Suppressor macrophage treated with lipopolysaccharide for 1 hour (primary cell): ENCODE results near the gene AQP12A.

Source experiments
- DNase-seq, 3 donors: peaks; one replicate each; pipeline ENCODE4 v3.0.0-alpha.2; 2020 to 2022

AQP12A gene

DNA sequence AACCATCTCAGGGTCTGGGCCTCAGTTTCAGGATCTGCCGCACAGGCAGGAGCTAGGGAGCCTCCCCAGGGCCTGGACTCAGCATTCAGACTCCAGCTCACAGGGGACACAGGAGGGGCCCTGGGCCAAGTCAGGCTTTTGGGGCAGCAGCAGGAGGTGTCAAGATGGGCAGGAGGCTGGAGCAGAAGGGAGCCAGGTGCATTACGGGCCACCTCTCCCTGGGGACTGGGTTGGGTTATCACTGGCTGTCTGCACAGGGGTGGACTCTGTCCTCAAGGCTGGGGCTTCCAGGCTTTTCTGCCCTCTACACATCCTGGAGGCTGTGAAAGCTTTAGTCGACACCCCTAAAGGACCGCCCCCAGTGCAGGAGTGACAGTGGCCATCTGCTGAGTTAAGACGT is 20.0 kb downstream of the AQP12A start:
- no peak for DNase-seq

DNA sequence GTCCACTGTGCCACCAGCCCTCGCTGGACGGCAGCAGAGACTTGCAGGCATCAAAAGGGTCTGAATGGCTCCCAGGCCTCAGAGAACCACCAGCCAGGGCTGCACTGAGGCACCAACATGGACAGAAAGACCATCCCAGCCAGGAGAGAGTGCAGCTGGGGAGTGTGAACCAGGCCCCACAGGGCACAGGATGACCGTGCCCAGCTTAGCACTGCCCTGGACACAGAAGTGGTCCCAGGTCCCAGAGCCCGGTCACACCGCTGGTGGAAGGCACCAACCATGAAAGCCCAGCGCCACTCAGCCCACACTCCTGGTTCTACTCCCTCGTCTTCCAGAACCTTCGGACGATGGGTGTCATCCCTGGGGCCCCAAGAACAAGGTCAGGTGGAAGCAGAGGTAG is 20.5 kb downstream of the AQP12A start:
- no peak for DNase-seq

DNA sequence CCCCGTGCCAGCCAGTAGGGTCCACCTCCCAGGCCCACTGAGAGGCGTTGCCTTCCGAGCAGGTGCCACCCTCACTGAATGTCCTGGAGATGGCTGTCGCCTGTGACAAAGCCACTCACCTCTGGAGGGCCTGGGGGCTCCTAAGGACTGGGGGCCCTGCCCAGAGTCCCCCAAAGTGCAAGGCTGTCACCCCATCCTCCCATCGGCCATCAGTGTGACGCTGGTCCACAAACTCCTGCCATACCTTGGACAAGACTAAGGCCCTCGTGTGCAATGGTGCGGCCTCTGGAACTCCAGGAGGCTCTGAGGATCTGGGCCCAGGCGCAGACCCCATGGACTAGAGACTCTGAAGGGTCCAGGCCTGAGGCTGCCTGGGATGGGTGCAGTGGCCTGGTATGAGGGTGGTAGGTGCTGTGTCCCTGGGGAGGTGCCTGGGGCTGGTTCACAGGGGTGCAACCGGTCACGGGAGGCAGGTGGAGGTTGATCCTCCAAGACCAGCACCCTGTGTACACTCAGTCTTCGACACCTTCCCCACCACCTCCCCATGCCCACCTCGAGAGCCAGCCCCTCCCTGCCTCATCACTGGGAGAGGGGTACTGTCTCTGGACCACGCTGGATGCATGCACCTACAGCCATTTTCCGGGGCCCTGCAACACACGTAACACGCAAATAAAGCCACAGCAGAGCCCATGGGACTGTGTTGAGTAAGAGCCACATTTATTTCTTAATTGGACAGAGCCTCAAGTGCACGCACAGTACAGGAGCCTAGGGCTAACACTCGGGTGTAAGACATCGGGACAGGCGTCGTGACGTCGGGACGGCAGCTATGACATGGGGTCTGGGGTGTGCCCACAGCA is 21.6 kb downstream of the AQP12A start:
- DNase-seq = no peak

DNA sequence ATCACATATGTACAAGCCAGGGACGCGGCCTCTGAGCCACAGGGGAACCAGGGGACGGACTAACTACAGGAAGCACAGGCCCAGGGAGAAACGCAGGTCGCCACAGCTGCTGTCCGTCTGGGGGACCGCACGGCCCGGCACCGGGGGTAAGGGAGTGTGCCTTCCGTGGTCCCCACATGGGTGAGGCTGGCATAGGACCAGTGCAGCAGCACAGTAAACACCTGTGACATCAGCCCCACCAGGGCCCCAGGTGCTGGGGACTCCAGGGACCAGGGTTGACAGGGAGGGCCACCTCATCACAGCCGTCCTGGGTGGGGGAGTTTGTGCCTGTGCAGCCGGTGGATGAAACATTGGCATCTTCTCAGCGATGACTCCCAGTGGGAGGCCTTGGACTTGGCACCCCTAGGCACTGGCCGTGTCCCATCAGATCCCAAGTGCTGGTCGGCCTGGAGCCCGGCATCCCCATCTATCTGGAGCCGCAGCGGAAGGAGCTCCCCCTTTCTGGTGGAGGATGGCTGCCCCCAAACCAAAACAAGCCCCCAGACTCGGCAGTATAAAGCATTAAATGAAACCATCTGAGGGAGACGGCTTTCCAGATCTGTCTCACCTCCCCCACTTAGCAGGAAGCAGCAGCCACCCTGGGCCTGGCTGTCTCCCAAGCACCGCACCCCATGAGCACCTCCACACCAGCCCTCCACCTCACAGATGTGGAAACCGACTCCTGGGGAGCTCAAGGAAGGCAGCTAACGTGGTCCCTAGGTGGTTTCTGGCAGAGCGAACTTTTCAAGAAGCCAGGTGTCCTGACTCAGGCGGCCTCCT is 22.5 kb downstream of the AQP12A start:
- DNase-seq = no peak

DNA sequence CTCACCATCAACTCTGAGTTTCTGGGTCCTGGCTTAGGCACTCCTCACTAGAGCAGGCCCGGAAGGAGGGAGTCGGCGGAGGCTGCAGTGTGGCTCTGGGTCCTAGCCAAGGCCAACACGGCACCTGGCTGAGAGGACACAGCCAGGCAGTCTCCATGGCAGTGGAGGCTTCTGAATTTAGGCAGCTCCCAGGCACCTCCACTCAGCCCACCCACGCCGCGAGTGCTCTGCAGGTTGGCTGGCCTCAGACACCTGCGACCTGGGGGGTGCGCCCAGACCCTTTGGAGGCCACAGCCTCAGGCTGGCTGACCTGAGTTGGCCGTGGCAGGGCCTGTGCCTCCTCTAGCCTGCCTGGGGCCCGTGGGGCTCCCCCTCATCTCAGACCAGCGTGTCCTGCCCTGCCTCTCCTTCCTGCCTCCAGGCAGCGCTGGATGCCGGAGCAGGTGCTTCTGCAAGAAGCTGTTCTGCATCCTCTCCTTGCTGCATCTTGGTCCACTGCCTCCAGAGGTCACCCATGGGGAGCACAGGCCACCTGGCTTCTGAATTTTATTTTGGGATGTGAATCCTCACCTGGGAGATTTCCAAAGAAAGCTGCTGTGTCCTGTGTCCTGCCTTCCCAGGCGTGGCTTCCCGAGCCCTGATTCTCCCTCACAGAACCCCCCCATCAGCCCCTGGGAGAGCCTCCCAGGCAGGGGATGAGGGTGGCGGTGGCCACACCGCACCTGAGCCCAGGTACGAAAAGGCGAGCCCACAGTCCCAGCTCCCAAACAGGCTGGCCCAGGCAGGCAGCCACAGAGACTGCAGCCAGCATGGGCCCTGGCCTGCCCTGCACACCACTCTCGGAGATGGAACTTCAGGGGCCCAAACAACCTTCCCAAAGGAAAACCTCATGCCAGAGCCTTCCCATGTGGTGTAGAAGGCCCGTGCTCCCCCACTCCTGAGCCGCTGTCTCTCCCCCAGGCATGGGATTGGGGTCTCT is 23.4 kb downstream of the AQP12A start:
- no peak for DNase-seq

DNA sequence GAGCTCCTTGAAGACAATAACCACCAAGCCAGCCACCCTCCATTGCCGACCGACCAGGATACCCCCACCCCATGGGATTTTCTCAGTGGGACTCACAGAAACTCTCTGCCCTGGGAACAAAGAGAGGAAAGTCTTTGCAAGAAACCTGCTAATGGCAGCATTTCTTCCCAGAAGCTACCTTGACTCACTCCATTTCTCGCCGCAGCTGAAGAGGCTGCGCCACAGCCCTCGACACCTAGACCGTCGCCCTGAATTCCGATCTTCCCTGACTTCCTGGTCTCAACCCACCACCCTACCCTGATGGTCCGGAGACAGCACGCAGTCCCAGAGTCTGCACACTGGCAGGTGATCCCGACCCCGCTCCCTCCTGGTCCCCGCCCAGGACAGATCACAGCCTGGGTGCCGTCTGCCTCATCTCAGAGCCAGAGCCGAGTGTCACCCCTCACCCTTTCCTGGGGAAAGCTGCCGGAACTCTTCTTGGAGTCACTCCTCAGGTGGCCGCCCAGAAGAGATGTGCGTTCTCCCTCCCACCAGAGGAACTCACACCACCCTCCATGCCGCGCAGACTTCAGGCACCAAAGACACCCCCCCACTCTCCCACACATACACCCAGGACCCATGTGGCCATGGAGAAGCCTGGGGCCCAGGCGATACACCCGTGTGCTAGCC is 24.6 kb downstream of the AQP12A start:
- no peak for DNase-seq

DNA sequence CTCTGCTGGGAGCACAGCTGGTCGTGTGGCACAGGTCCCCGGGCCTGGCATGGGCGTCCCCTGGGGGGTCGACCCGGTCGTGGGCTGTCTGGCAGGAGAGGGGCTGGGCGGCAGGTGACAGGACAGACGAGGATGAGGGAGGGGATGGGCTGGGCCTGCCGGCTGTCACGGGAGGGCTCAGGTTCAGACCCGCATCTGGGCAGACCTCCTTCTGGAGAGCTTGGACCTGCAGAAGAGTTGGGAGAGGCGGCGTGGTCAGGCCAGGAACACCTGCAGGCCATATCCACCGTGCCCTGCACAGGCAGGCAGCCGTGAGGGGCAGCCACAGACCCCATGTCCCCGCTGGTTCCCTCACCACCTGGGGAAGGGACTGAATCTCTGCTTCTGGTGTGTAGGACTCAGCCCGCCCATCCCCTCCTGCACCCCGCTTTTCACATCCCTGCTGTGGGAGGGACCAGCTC is 25.5 kb downstream of the AQP12A start:
- DNase-seq = no peak

DNA sequence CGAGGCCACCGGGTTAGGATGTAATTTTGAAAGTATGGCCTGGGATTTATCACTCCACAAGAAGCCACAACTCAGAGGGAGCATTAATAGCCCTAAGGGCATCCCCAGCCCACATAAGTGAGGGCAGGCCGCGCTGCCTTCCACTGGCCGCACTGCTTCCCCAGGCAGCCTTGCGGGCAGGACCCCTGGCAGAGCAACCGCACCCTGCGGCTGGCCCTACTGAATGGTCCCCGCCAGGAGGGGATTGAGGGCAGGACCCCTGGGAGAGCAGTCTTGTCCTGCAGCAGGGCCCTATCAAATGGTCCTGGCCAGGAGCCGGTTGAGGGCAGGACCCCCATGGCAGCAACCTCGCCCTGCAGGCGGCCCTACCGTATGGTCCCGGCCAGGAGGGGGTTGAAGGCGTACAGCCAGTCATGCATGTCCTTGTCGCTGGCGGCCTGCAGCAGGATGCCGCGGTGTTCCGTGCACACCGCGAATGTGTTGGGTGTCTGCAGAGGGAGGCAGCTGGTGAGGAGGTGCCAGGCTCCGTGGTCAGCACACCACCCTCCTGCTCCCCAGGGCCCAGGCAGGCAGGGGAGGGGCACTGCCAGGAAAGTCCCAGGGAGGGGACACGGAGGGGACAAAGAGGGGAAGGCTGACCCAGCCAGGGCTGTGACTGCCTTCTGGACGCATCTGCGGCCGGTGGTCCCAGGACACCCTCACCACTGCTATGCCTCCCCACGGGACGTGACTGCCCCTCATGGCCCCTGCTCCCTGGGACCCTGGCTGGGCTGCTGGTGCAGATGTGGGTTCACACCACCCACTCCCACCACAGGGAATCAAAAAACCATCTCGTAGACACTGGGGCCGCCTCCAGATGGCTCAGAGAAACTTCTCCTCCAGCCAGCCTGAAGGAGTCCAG is 26.3 kb downstream of the AQP12A start:
- no peak for DNase-seq

DNA sequence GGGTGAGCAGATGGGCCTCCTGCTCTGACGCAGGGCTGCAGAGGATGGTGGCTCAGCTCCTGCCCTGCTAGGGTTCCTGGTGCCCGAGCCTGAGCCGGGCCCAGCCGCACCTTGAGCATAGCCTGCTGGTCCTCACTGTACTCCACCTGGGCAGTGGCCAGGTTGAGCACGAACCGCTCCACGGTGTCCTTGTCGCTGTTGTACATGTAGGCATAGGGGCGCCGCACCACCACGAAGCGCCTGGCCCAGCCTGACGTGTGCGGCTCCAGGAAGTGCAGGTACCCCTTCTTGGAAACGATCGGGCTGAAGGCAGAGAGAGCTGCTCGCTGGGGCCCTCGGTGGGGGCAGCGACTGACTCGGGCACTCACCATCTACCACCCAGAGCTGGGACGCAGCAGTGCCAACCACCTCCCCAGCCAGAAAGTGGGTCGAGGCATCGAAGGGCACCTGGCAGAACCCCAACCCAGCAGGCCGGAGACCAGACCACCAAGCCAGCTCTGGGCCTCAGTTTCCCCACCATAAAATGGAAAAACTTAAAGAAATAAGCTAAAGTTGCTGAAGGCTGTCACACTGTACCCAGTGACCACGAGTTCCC is 27.3 kb downstream of the AQP12A start:
- no peak for DNase-seq

DNA sequence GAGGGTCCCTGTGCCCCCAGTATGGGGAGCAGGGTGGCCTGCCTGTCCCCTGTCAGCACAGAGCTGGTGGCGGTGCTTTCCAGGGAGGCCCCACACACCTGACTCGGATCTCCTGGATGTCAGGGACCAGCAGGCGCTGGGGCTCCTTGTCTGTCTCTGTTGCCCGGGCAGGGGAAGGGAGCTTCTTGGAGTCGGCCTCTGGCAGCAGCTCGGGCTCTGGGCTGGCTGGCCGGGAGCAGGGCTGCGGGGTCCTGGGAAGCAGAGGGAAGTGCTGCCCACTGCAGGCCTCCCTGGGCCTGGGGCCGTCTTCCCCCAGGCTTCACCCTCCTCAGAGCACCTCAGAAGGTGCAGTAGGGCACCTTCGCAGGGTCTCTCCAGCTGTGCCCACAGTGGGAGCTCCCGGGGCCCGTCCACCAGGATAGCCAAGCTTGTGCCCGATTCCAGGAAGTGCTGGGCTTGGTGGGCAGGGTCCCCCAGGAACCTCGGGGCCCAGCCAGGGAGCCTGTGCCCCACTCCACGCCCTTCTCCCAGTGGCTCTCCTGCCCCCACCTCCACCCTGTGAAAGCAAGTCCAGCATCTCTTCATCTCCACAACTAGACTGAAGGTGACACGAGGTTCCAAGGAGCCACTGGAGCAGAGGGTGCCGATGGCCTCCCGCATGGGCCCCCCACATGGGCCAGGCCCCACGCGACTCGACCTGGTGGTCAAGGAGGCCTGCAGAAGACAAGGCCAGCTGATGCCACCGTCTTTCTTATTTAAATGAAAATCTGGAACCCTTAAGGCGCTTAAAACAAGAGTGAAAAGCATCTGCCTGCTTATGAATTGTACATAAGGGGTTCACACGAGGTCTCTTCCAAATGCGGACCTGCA is 28.2 kb downstream of the AQP12A start:
- DNase-seq = no peak

DNA sequence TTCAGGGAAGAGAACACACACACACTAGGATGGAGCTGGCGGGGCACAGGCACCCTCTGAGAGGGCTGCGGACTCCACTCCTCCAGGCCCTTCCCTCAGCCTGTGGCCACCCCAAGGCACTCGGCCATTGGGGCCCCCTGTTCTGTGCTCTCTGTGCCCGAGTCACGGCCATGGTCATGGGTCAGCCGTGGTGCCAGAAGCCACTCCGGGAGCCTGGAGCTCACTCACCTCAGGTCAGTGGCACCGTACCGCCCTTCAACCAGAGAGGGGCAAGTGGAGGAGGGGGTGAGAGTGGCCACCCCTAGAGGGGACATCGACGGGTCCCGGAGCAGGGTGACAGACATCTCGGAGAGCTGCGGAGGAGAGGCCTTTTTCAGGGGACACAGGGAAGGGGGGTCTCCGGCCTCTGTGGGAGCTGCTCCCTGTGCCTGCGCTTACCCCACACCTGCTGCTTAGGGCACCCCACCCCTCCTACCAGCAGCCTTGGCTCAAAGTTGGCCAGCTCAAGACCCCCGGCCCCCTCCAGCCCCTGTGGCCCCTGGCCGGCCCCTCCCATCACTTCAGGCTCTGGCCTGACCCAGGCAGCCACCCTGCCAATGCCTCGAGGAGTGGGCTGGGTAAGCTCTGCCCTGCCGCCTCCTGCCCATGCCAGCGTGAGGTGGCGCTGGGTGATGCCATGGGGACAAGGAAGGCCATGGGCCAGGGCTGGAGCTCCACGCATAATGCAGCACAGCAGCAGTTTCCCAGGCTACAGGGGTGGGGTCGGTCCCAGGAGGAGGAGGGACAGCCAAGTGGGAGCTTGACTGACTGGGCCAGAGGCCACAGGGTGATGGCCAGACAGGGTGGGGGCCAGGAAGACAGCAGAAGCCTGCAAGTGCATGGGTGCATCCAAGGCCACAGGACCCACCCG is 29.3 kb downstream of the AQP12A start:
- DNase-seq = no peak

DNA sequence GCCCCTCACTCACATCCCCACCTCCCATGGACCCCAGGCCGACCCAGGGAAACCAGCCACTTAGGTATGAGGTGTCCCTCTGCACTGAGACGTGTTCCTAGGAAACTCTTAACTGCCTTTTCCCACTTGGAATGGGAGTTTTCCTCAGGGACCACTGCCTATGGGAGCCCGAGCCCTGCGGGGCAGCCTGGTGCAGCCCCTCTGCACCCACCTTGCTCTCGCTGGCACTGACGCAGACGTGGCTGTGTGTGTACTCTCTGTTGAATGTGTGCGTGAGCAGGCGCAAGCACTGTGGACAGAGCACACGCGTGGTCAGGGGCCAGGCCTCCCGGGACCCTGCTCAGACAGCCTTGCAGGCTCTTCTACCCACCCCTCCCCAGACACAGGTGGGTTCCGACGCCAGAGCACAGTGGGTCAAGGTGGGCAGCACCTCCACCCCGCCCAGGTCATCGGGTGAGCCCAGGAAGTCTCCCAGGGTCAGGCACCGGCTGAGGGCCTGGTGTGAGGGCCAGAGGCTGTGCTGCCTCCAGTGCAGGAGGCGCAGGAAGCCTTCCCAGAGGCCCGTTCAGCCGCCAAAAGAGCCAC is 30.0 kb downstream of the AQP12A start:
- DNase-seq = no peak

DNA sequence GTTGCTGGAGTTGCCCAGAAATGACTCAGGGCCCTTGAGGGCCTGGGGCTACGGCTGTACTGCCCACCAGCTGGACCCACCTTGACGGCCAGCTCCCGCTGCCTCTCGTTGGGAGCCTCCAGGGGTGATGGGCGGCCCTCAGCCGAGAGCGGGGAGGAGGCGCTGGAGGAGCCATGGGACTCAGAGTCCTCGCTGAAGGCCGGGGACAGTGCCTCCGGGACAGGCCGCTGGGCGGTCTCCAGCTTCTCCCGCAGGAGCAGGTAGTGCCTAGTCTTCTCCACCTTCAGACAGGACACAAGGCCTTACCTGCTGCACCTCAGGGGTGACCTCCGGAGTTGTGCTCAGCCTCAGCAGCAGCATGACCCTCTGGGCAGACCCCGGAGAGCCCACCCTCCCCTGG is 30.7 kb downstream of the AQP12A start:
- DNase-seq = no peak

DNA sequence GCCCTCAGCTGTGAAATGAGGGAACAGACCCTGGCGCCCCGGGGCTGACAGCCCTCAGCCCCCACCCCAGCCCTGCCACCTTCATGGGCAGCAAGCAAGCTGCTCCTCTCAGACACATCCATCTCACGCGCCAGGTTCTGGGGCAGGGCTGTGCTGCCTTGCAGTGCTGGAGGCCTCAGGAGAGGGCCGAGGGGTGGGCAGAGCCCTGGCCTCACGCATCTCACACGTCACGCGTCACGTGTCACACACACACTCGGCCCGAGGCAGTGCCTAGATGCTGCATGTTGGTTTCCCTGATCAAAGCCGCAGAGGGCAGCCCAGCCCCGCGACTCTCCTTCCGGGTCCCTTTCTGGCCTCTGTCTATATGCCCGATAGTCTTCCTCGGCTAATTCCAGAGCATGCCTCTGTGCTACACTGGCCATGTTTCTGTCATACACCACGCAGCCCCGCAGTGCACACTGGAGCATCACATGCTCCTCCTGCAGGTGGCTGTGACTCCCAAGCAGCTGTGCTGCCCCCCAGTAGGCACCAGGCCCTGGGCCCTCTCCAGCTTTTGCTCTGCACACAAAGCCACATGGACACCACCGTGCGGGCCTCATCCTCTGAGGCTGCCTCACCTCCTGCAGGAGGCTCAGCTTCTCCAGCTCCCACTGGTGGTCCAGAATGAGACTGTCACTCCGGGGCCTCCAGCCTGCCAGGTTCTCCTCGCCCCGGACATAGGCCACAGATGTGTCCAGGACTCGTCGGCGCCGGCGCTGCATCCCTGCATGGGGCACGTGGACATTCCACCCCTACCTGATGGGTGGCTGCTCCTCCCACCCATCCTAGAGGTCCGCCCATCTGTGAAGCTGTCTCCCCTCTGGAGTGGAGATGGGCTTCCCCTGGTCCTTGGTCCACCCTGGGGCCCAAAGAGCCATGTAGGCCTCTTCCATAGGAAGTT is 31.4 kb downstream of the AQP12A start:
- DNase-seq = no peak

DNA sequence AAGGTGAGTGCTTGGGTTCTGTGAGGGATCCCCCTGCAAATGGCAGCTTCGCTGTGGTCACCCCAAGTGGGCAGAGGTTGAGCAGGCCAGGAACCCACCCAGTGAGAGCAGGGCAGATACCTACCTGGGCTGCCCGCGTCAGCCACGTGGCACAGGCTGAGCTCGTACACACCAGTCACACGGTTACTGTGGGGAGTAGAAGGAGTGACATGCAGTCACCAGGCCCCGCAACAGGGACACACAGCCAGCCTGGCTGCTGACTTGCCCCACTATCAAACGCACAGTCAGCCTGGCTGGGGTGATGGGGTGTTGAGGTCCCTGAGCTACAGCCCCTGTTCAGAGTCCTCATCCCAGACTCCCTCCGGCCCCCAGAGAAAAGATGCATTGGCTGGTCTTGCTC is 32.2 kb downstream of the AQP12A start:
- no peak for DNase-seq

DNA sequence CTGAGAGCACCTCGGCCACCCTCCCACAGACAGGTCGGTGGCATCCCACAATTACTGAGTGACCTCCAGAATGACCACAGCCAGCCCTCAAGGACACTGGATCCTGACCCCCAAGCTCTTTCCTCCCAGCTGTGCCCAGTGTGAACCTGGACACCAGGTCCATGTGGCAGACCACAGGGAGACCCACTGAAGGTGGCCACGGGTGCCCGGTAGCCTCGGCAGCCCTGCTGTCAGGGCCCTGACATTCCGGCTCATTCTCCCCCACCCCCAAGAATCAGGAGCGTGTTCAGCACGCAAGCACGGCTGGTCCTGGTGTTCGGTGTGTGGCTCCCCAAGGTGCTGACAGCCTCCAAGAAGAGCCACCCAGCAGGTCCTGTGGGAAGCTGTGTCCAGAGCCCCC is 32.8 kb downstream of the AQP12A start:
- no peak for DNase-seq

DNA sequence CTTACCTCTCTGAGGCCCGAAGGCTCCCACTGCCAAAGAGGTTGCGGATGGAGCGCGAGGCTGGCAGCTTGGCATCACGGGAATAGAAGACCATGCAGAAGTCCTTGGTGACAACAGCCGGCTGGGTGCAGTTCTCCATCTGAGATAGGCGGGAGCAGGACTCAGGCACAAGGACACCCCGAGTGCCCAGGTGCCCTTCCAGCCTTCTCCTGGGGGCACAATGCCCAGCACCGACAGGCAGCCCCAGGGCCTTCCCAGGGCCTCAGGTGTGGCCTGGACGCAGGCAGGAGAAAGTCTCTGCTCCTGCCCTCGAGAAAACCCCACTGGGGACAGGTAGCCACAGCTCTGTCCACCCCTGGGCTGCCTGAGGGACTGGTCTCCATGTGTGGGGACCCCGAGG is 33.6 kb downstream of the AQP12A start:
- DNase-seq = no peak
